ENCODE results near the gene TMCC2. TPM values are rescaled to one million over a fixed set of nuclear protein-coding genes. Genes with fewer than 3 reads are reported as not detected.

Gene TMCC2
- total RNA-seq, 4 donors from 2014 or later, result 0.33 to 2.1 (median 1.1) TPM

DNA sequence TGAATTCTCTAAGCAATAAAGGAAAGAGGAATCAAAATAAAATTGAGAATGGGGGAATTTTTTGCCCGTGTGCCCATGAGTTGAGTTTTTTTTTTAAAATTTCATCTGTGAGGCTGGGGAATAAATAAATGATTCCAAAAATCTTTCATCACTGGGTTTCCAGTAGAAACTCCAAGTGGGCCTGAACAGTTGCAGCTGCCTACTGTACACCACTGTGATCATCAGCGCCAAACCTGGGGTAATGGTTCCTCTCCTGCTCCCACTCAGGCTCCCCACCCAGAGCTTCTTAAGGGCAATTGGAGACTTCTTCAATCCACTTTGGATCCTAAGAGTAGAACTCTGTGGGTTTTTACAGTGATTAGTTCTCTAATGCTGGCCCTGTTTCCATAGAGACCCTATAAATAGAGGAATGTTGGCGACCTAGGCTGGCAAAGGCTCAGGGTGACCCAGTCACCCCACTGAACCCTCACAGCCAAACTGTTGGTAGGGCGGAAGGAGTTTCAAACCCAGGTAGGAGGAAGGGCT, 9.3 kb downstream of the TMCC2 start:
- TF ChIP-seq, protein P1, sequence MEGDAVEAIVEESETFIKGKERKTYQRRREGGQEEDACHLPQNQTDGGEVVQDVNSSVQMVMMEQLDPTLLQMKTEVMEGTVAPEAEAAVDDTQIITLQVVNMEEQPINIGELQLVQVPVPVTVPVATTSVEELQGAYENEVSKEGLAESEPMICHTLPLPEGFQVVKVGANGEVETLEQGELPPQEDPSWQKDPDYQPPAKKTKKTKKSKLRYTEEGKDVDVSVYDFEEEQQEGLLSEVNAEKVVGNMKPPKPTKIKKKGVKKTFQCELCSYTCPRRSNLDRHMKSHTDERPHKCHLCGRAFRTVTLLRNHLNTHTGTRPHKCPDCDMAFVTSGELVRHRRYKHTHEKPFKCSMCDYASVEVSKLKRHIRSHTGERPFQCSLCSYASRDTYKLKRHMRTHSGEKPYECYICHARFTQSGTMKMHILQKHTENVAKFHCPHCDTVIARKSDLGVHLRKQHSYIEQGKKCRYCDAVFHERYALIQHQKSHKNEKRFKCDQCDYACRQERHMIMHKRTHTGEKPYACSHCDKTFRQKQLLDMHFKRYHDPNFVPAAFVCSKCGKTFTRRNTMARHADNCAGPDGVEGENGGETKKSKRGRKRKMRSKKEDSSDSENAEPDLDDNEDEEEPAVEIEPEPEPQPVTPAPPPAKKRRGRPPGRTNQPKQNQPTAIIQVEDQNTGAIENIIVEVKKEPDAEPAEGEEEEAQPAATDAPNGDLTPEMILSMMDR (IDR thresholded peaks at IDR 0.05; ENCODE audit: low read depth), result no peak

DNA sequence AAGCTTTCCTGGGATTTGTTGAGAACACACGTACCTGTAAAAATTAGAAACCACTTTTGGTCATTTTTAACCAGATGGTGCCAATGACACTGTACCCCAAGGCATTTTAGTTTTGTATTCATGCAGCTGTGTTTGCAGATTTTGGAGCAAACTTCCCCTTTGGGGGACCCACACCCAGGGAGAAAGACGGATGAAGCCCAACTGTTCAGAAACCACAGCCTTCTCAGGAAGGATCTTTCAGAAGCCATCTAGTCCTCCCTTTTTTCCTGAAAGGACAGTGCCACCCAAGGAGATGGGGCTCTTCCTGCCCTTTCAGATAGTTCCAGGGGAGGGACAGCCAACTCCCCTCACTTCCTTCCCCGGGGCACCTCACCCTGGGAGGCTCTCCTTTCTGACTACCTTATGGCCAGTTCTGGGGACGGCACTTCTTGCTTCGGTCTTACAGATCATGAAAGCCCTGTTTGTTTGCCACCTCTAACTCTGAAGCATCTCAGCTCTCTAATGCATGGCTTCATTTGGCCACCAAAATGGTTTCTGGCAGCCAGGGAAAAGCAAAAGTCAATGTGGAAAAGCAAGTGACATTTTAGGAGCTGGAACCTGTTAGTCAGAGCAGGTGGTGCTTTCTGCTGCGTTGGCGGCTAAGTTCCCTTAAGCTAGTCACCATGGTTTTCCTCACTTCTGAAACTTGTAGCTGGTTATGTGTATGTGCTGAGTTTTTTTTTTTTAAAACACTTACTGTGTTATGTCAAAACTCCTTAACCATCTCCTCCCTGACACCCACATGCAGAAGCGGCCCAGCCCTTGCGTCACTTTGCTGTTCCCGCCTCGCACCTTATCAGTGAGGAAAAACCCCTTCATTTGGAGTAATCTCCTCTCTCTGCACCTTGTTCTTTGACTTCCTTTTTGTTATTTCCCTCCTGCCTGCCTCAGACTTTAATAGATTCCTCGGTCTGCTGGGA, 10.1 kb downstream of the TMCC2 start:
- TF ChIP-seq, protein P1 (IDR thresholded peaks at IDR 0.05; ENCODE audit: low read depth), result no peak

DNA sequence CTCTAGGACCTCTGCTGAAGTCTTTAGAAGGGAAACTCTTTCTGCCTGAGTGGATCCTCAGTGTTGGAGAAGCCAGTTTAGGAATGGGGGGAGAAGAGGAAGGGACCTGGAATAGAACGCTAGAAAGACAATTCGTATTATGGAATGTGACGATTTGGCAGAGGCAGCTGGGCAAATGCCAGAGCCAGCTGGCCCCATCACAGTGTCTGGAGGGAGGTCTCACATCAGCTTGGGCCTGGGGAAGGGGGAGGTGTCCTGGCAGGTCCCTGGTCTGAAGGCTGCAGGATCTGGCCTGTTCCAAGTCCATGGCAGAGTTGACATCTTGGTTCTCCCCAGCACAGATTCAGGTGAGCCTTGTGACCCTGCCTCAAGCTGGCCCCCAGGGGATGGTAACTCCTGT, 11.3 kb downstream of the TMCC2 start:
- TF ChIP-seq, protein P1 (IDR thresholded peaks at IDR 0.05; ENCODE audit: low read depth), result no peak

DNA sequence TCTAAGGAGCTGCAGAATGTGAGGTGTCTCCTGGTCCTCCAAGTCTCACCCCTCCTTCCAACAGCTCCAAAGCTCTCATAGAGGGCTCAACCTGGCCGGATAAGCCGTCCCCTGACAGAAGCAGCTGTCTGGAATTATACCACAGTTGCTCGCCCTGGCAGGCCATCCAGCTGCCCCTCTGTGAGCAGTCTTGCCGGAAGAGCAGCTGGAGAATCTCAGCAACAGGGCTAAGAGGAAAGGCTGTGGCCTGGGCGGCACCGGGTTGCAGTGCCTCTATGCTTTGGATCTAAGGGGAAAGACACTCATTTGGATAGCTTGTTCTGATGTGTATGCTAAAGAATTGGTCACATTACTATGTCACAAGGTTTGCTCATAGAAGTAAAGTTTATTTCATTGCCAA, 12.4 kb downstream of the TMCC2 start:
- TF ChIP-seq, protein P1 (IDR thresholded peaks at IDR 0.05; ENCODE audit: low read depth), result no peak

DNA sequence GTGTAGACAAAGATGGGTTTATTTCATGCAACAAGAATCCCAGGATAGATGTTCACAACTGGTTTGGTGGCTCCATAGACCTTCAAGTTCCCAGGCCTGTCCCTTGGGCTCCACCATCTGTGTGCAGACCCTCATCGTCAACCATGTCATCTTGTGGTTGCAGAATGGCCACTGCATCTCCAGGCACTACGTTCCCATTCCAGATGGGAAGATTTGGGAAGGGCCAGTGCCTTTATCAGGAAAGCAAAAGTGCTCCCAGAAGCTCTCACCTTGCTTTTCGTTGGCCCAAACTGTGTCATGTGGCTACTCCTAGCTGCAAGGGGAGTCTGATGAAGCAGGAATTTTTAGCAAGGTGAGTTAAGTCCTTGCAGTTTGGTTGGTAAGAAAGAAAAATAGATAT, 12.8 kb downstream of the TMCC2 start:
- TF ChIP-seq, protein P1 (IDR thresholded peaks at IDR 0.05; ENCODE audit: low read depth), result no peak

DNA sequence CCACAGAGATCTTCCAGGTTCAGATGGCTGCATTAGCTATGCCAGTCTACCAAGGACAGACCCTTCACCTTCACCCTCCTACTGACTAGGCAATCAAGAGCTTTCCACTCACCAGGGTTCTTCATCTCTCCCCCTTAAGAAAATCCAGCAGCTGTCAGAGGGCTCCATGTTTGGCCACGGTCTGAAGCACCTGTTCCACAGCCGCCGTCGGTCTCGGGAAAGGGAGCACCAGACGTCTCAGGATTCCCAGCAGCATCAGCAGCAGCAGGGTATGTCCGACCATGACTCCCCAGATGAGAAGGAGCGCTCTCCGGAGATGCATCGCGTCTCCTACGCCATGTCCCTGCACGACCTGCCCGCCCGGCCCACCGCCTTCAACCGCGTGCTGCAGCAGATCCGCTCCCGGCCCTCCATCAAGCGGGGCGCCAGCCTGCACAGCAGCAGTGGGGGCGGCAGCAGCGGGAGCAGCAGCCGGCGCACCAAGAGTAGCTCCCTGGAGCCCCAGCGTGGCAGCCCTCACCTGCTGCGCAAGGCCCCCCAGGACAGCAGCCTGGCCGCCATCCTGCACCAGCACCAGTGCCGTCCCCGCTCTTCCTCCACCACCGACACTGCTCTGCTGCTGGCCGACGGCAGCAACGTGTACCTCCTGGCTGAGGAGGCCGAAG, 13.8 kb downstream of the TMCC2 start:
- TF ChIP-seq, protein P1 (IDR thresholded peaks at IDR 0.05; ENCODE audit: low read depth), result no peak

All from subcutaneous adipose tissue (tissue), 4 donors.